Colonic mucosa (tissue), 4 donors: ENCODE measurements around the gene TRIM66. TPM values are rescaled to one million over a fixed set of nuclear protein-coding genes. Genes with fewer than 3 reads are reported as not detected.

Source experiments
- DNase-seq: peaks from one replicate; pipeline ENCODE4 v3.0.0-alpha.2; 2020
- H3K27ac ChIP-seq: fragments of 200-600 bp; one replicate; pipeline ENCODE4 v1.8.0; 2021
- H3K27me3 ChIP-seq: fragments of 200-600 bp; one replicate; pipeline ENCODE4 v1.8.0; 2021
- H3K36me3 ChIP-seq: fragments of 200-600 bp; one replicate; pipeline ENCODE4 v1.8.0; 2021
- H3K4me1 ChIP-seq: fragments of 200-600 bp; one replicate; pipeline ENCODE4 v1.8.0; 2021; ENCODE audit warnings: mild to moderate bottlenecking
- H3K4me3 ChIP-seq: fragments of 200-600 bp; one replicate; pipeline ENCODE4 v1.8.0; 2021
- H3K9ac ChIP-seq, 2 donors: one replicate each; pipeline ENCODE4 v1.7.0; 2013; ENCODE audit warnings: control low read depth in 2 of 2, low read depth in 2 of 2, low read length in 2 of 2
- H3K9me3 ChIP-seq: fragments of 200-600 bp; one replicate; pipeline ENCODE4 v1.8.0; 2021
- CTCF ChIP-seq: fragments of 200-600 bp; IDR thresholded peaks from one replicate; pipeline ENCODE4 v1.8.0; 2022; ENCODE audit warnings: antibody characterized with exemption, mild to moderate bottlenecking
- intact Hi-C: fragments of 100-400 bp; cut with DNase I; formaldehyde crosslinking; loops from one replicate; pipeline ENCODE4 v1.14.1; 2022
- total RNA-seq, 2 donors: library from RNA; stranded (reverse); fragmentation: NEBNext Ultra II Directional in 1 of 2; extraction: Animal tissue kit (Norgen Biotek cat#: 25700) in 1 of 2; gene quantifications; one replicate each; pipeline ENCODE4 v1.2.1, GENCODE V29; 2021
- donor health status: healthy.
- donor health status: DM: no; HTN: no; CAD: no.
- donor health status: DM: no; HTN: no; CAD: no.

Gene TRIM66
- total RNA-seq, 2 donors from 2014 or later = 5.9 to 10.6 TPM

- no peak overlapping the region for H3K27ac ChIP-seq
- no peak overlapping the region for H3K9ac ChIP-seq
- H3K27me3 ChIP-seq = no peaks in the 10 kb centered on the region
- no peak for DNase-seq
- no peaks in the 10 kb centered on the region for H3K9me3 ChIP-seq
- H3K4me1 ChIP-seq = no peaks in the 10 kb centered on the region
- H3K36me3 ChIP-seq = no peaks in the 10 kb centered on the region
- no peak for TF ChIP-seq CTCF
- no peak overlapping the region for H3K4me3 ChIP-seq
- intact Hi-C loops = no loop called here
Observed at GRCh38 chr11:8614497-8614896, 68.0 kb downstream of the TRIM66 start.

- DNase-seq = no peak
- H3K36me3 ChIP-seq = no peaks in the 10 kb centered on the region
- intact Hi-C loops = no loop called here
Observed at GRCh38 chr11:8613036-8613435, 69.4 kb downstream of the TRIM66 start.

GRCh38 chr11:8612522-8612921 is 69.9 kb downstream of the TRIM66 start:
- no peaks in the 10 kb centered on the region for H3K9me3 ChIP-seq
- H3K4me3 ChIP-seq = no peak overlapping the region
- no peak for DNase-seq
- no peaks in the 10 kb centered on the region for H3K36me3 ChIP-seq
- H3K9ac ChIP-seq = no peak overlapping the region
- TF ChIP-seq CTCF = no peak
- intact Hi-C loops = no loop called here
- H3K4me1 ChIP-seq = no peaks in the 10 kb centered on the region
- no peaks in the 10 kb centered on the region for H3K27me3 ChIP-seq
- H3K27ac ChIP-seq = no peak overlapping the region

More at GRCh38 chr11:8613036-8613435, 69.4 kb downstream of the TRIM66 start:
- Histone ChIP-seq H3K9me3 (no peaks in the 10 kb centered on the region), H3K27ac (no peak overlapping the region), H3K4me3 (no peak overlapping the region), H3K4me1 (no peaks in the 10 kb centered on the region), H3K27me3 (no peaks in the 10 kb centered on the region), H3K9ac (no peak overlapping the region)
- no peak for TF ChIP-seq CTCF

- intact Hi-C loops = no loop called here
- Histone ChIP-seq H3K4me3 (no peak overlapping the region), H3K9ac (no peak overlapping the region), H3K4me1 (no peaks in the 10 kb centered on the region), H3K36me3 (no peaks in the 10 kb centered on the region), H3K9me3 (no peaks in the 10 kb centered on the region), H3K27ac (no peak overlapping the region), H3K27me3 (no peaks in the 10 kb centered on the region)
- TF ChIP-seq CTCF = no peak
- no peak for DNase-seq
Observed at GRCh38 chr11:8610532-8611116, 71.8 kb downstream of the TRIM66 start.

- no peak for DNase-seq
- H3K9ac ChIP-seq = no peak overlapping the region
- no peaks in the 10 kb centered on the region for H3K36me3 ChIP-seq
- TF ChIP-seq CTCF = no peak
- intact Hi-C loops = no loop called here
- H3K9me3 ChIP-seq = no peaks in the 10 kb centered on the region
- no peak overlapping the region for H3K4me3 ChIP-seq
- no peak overlapping the region for H3K27ac ChIP-seq
- H3K27me3 ChIP-seq = no peaks in the 10 kb centered on the region
- H3K4me1 ChIP-seq = no peaks in the 10 kb centered on the region
Observed at GRCh38 chr11:8608652-8609051, 73.8 kb downstream of the TRIM66 start.
